GM13976 (cell line): ENCODE data around the gene BRD3OS.

ENCODE experiments used
- DNase-seq: peaks from one replicate; pipeline ENCODE4 v3.0.0; 2012; ENCODE audit warnings: low spot score
- CTCF ChIP-seq: IDR thresholded peaks from 2 replicates; pipeline ENCODE4 v1.5.1; 2012; ENCODE audit warnings: borderline replicate concordance, mild to moderate bottlenecking; ENCODE audit not compliant: insufficient read depth; ENCODE audit errors: extremely low read depth, missing control alignments, control extremely low read depth
- in situ Hi-C: fragments of 300-500 bp; cut with MboI; formaldehyde crosslinking; loops from one replicate; pipeline ENCODE4 v1.12.0; 2022; ENCODE audit warnings: low sequenced_read_pairs, mixed read lengths, inconsistent platforms; ENCODE audit not compliant: unreplicated experiment

Gene BRD3OS

DNA sequence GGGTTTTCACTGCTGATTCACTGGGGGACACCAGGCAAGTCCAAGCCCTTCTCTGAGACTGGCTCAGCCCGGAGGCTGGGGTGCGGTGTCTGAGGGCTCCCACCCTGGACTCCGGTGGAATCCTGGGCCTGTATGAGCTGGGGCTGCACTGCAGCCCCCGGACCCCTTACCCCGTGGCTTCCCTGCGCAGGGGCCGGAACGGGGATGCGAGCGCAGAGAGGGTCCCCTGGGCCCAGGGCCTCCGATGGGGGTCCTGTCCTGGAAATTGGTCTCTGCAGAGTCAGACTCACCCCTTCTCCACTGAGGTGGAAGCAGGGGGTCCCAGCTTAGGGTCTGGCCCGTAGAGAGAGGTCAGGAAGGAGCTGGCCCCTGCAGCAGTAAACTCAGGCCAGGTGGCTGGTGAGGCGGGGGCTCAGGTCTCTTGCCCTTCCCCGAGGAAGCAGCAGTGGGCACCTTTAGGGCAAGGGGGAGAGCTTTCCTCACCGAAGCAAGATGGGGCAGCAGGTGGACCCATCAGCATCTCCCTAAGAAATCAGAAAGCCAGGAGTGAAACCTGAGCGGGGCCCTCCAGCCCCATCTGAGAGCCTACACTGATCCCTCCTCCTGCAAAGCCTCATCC, 31.5 kb upstream of the BRD3OS start:
- DNase-seq: no peak
- TF ChIP-seq CTCF: no peak
- in situ Hi-C loops: loop anchor here (10.0 kb wide), 1 partner anchor 209 kb away; no protein-coding TSS in a partner anchor

GRCh38 chr9:133994353-133995011, 30.8 kb upstream of the BRD3OS start:
- peak; percentile 95 for TF ChIP-seq CTCF
- DNase-seq: peak; percentile 90
- in situ Hi-C loops: loop anchor here (10.0 kb wide), 1 partner anchor 210 kb away; no protein-coding TSS in a partner anchor

- in situ Hi-C loops: loop anchor here (10.0 kb wide), 1 partner anchor 210 kb away; no protein-coding TSS in a partner anchor
- TF ChIP-seq CTCF: no peak
- DNase-seq: no peak
These were observed 30.0 kb upstream of the BRD3OS start for GRCh38 chr9:133995012-133995896.

DNA sequence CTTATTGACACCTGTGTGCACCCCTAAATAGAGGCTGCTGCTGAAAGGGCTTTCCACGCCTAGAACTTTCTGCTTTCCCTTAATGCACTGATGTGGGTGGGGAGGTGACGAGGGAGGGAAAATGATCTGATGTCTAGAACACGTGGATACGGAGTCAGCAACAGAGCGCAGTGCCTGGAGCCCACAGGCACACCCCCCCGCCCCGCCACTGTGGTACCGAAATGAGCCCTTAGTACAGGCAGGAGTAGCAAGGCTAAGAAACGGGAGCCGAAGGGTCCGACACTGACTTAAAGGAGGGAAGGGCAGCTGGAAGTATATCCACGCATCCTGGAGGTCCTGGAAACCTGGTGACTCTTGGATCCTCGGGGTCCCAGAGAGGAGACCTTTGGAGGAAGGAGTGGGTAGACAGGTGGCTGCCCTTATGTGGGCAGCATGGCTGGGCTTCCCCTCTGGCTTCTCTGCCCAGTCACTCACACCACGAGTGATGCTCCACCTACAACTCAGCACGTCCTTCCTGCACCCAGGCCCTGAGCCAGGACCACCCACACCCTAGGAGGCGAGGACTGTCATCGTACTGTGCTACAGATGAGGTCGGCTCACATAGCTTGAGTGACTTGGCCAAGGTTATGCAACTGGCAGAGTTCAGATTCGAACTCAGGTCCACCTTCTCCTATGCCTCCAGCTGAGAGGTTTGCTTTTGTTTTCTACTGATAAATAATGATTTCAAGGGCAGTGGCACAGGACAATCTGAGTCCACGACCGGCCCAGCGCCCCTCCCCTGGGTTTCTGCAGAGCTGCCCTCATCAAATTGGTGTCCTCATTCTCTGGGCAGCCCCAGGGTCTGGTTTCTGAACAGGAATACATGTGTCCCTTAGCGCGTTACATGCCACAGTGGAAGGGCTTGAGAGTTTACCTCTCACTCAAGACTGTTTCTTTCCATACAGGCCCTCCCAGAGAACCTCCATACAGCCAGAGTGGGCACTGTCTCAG, 28.5 kb upstream of the BRD3OS start:
- DNase-seq: no peak
- in situ Hi-C loops: loop anchor here (10.0 kb wide), 1 partner anchor 212 kb away; no protein-coding TSS in a partner anchor
- no peak for TF ChIP-seq CTCF

- no peak for DNase-seq
- no peak for TF ChIP-seq CTCF
- in situ Hi-C loops: loop anchor here (10.0 kb wide), 1 partner anchor 213 kb away; no protein-coding TSS in a partner anchor
These were observed 27.7 kb upstream of the BRD3OS start for GRCh38 chr9:133997584-133997983.
